ENCODE results near the gene MRPS26.

Gene MRPS26

DNA sequence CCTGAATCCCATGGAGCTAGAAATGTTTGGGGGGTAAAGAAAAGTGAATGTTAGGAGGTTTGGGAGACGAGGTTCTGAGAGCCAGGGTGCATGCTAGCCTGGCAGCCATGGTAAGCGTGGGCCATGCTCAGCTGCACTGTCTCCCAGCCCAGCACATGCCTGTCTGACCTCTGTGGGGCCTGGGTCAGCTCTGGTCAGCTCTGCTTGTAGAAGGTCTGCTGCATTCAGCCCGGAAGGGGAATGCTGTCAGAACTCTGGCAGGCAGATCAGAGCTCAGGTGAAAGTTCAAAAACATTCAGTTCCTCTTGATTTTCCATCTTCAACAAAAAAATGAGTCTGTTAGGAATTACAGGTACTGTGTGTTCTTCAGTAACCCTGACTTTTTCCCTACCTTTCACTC, 8.2 kb upstream of the MRPS26 start:
- H3K36me3 ChIP-seq (ENCODE audit: insufficient read depth, low read length) = peaks cover 47% of the 10 kb centered on the region
- no peak overlapping the region for H3K4me3 ChIP-seq
- DNase-seq (ENCODE audit: low read depth, low spot score) = no peak
- no peak overlapping the region for H3K27ac ChIP-seq
- no peaks in the 10 kb centered on the region for H3K9me3 ChIP-seq (ENCODE audit: low read depth, low read length)
- TF ChIP-seq FOXP2 (optimal IDR thresholded peaks at IDR 0.05; ENCODE audit: control extremely low read depth, extremely low read length, insufficient read depth) = no peak
- no peak for TF ChIP-seq POLR2AphosphoS5 (IDR thresholded peaks at IDR 0.05; ENCODE audit: borderline replicate concordance, low read depth, low read length)
- no peak for TF ChIP-seq EZH2 (IDR thresholded peaks at IDR 0.05)
- no peak overlapping the region for H3K9ac ChIP-seq (ENCODE audit: insufficient read length)

DNA sequence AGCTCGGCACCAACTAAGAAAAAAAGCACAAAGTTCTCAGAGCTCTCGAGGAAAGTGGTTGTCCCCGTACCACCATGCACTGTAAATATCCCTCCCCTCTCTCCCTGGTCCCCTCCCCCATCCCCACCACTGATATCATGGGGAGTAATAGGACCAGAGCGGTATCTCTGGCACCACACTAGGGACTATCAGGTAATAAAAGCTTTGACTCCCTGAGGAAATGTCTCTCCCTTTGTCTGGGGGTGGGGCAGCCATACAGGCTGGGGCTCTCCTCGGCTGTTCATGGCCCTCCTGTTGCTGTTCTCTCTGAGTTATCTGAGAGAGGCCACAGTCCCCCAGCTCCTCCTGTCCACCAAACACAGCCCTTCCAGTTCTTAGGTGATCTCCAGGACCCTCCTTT, 7.4 kb upstream of the MRPS26 start:
- Histone ChIP-seq H3K27ac (no peak overlapping the region), H3K9me3 (ENCODE audit: low read depth, low read length) (no peaks in the 10 kb centered on the region), H3K36me3 (ENCODE audit: insufficient read depth, low read length) (peaks cover 47% of the 10 kb centered on the region), H3K4me3 (no peak overlapping the region), H3K9ac (ENCODE audit: insufficient read length) (no peak overlapping the region)
- no peak for DNase-seq (ENCODE audit: low read depth, low spot score)
- no peak for TF ChIP-seq EZH2 (IDR thresholded peaks at IDR 0.05)
- TF ChIP-seq POLR2AphosphoS5 (IDR thresholded peaks at IDR 0.05; ENCODE audit: borderline replicate concordance, low read depth, low read length) = no peak
- TF ChIP-seq FOXP2 (optimal IDR thresholded peaks at IDR 0.05; ENCODE audit: control extremely low read depth, extremely low read length, insufficient read depth) = no peak

DNA sequence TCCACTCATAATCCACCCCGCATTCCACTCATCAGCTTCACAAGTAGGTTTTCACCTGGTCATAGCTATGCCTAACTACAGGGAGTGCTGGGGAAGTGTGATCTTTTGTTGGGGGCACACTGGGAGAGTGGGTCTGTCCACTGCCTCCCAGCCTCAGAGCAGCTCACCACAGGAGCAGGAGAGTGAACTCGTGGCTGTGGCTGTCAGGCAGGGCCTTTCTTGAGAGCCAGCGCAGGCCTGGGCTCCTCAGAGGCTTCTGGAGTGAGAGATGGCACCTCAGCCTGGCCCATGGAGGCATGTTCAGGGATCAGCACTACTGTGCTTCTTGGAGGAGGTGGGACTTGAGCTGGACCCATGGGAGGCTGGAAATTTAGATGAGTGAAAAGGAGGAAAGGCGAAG, 6.4 kb upstream of the MRPS26 start:
- Histone ChIP-seq H3K9ac (ENCODE audit: insufficient read length) (no peak overlapping the region), H3K27ac (no peak overlapping the region), H3K36me3 (ENCODE audit: insufficient read depth, low read length) (peaks cover 47% of the 10 kb centered on the region)

DNA sequence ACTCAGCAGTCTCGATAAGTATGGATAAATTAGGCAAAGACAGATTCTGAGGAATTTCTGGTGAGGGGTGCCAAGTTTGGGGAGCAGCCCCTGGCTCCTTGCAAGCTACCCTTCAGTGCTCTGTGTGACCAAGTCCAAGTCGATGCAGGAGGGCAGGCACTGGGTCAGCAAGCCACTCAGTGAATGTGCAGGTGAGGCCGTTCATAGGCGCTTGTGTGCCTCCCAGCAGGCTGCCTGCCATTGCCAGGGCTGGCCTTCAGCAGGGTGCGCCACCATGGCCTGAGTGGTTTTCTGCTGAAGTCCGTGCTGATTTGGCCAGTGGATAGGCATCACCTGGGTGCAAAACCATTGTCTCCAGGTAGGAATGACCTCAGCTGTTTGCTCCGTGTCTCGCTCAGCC, 5.8 kb upstream of the MRPS26 start:
- Histone ChIP-seq H3K9me3 (ENCODE audit: low read depth, low read length) (no peaks in the 10 kb centered on the region), H3K36me3 (ENCODE audit: insufficient read depth, low read length) (peaks cover 40% of the 10 kb centered on the region)

More for the DNA sequence above, 6.4 kb upstream of the MRPS26 start:
- TF ChIP-seq FOXP2 (optimal IDR thresholded peaks at IDR 0.05; ENCODE audit: control extremely low read depth, extremely low read length, insufficient read depth) (no peak), POLR2AphosphoS5 (IDR thresholded peaks at IDR 0.05; ENCODE audit: borderline replicate concordance, low read depth, low read length) (no peak), EZH2 (IDR thresholded peaks at IDR 0.05) (no peak)
- DNase-seq (ENCODE audit: low read depth, low spot score) = no peak
- Histone ChIP-seq H3K4me3 (no peak overlapping the region), H3K9me3 (ENCODE audit: low read depth, low read length) (no peaks in the 10 kb centered on the region)

DNA sequence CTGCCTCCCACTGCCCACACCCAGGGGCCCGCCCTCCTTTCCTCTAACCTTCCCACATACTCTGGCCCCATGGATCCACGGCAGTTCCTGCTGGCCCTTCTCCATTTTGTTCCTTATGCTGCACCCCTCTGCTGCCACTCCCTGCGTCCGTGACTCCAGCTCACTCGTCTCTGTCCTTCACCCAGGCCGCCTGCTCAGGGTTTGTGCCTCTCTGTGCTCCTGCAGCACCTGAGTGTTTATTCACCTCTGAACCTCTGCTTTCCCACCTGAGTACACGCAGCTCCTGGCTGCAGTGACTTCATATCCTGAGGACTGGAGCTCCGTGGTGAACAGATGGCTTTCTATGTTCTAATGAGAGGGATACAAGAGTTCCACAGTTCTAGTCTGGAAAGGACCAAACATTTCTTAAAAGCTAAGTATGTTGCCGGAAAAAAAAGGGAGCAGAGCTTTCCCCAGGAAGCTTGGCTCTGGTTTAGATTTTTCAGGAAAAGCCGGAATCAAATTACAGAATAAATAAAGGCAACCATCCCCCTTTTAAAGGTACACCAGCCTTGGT, 3.9 kb upstream of the MRPS26 start:
- no peak for TF ChIP-seq EZH2 (IDR thresholded peaks at IDR 0.05)
- no peak for TF ChIP-seq FOXP2 (optimal IDR thresholded peaks at IDR 0.05; ENCODE audit: control extremely low read depth, extremely low read length, insufficient read depth)
- TF ChIP-seq POLR2AphosphoS5 (IDR thresholded peaks at IDR 0.05; ENCODE audit: borderline replicate concordance, low read depth, low read length) = no peak
- Histone ChIP-seq H3K4me3 (no peak overlapping the region), H3K36me3 (ENCODE audit: insufficient read depth, low read length) (peaks cover 22% of the 10 kb centered on the region; the same call in 1 of the 2 replicates), H3K9me3 (ENCODE audit: low read depth, low read length) (no peaks in the 10 kb centered on the region), H3K9ac (ENCODE audit: insufficient read length) (no peak overlapping the region), H3K27ac (peak overlapping the region; percentile 64)
- DNase-seq (ENCODE audit: low read depth, low spot score) = no peak

More for the DNA sequence above, 5.8 kb upstream of the MRPS26 start:
- DNase-seq (ENCODE audit: low read depth, low spot score) = no peak
- H3K4me3 ChIP-seq = no peak overlapping the region
- no peak overlapping the region for H3K9ac ChIP-seq (ENCODE audit: insufficient read length)
- H3K27ac ChIP-seq = no peak overlapping the region
- TF ChIP-seq EZH2 (IDR thresholded peaks at IDR 0.05) (no peak), POLR2AphosphoS5 (IDR thresholded peaks at IDR 0.05; ENCODE audit: borderline replicate concordance, low read depth, low read length) (no peak), FOXP2 (optimal IDR thresholded peaks at IDR 0.05; ENCODE audit: control extremely low read depth, extremely low read length, insufficient read depth) (no peak)

DNA sequence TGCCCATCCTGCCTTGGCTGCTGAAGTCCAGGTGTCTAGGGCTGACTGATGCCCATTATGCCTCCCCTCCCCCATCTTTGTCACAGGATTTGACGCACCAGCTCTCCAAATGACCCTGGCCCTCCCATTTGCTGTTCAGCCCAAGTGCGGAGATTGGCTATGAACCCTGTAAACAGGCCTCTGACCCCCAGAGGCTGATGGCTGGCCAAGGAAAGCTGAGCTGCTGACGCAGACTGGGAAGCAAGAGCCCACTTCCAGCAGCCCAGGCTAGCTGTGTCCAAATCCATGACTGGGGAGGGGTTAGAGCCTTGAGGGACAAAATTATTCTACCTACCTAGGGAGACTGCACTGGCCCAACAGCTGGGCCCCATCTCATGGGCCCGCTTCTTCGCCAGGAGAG, 3.2 kb upstream of the MRPS26 start:
- no peaks in the 10 kb centered on the region for H3K9me3 ChIP-seq (ENCODE audit: low read depth, low read length)
- no peak for DNase-seq (ENCODE audit: low read depth, low spot score)
- H3K4me3 ChIP-seq = no peak overlapping the region
- no peak for TF ChIP-seq FOXP2 (optimal IDR thresholded peaks at IDR 0.05; ENCODE audit: control extremely low read depth, extremely low read length, insufficient read depth)
- no peak for TF ChIP-seq EZH2 (IDR thresholded peaks at IDR 0.05)
- no peak for TF ChIP-seq POLR2AphosphoS5 (IDR thresholded peaks at IDR 0.05; ENCODE audit: borderline replicate concordance, low read depth, low read length)
- H3K27ac ChIP-seq = no peak overlapping the region
- peaks cover 19% of the 10 kb centered on the region; the same call in 1 of the 2 replicates for H3K36me3 ChIP-seq (ENCODE audit: insufficient read depth, low read length)
- no peak overlapping the region for H3K9ac ChIP-seq (ENCODE audit: insufficient read length)

DNA sequence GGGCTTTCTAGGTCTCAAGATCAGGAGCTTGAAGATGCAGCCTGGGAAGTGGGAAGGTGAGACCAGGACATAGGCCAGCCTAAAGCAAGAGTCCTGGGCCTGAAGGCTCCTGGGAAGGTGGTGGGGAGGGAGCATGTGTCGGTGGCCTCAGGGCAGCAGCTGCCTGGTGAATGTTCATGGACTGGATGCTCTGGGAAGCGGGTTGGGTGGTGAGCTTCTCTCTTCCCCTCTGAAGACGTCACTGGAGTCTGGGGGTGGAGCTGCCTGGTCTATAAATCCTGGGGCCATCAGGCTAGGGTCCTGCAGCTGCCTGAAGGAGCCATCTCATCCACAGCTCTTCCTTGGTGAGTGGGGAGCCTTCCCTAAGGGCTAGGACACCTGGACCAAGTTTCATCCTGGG, 2.5 kb upstream of the MRPS26 start, which contains the start of gene GNRH2:
GNRH2 (plus strand) TSS at position 301 of the 400 bp plus-strand sequence. CDS start 793 bp downstream, outside the sequence.
- Histone ChIP-seq H3K27ac (no peak within 1 kb of the TSS), H3K4me3 (no peak within 1 kb of the TSS), H3K36me3 (ENCODE audit: insufficient read depth, low read length) (peaks cover 19% of the 10 kb centered on the region), H3K9me3 (ENCODE audit: low read depth, low read length) (no peaks in the 10 kb centered on the region), H3K9ac (ENCODE audit: insufficient read length) (no peak within 1 kb of the TSS)
- DNase-seq (ENCODE audit: low read depth, low spot score) = no peak
- TF ChIP-seq FOXP2 (optimal IDR thresholded peaks at IDR 0.05; ENCODE audit: control extremely low read depth, extremely low read length, insufficient read depth) (no peak), POLR2AphosphoS5 (IDR thresholded peaks at IDR 0.05; ENCODE audit: borderline replicate concordance, low read depth, low read length) (no peak), EZH2 (IDR thresholded peaks at IDR 0.05) (no peak)

DNA sequence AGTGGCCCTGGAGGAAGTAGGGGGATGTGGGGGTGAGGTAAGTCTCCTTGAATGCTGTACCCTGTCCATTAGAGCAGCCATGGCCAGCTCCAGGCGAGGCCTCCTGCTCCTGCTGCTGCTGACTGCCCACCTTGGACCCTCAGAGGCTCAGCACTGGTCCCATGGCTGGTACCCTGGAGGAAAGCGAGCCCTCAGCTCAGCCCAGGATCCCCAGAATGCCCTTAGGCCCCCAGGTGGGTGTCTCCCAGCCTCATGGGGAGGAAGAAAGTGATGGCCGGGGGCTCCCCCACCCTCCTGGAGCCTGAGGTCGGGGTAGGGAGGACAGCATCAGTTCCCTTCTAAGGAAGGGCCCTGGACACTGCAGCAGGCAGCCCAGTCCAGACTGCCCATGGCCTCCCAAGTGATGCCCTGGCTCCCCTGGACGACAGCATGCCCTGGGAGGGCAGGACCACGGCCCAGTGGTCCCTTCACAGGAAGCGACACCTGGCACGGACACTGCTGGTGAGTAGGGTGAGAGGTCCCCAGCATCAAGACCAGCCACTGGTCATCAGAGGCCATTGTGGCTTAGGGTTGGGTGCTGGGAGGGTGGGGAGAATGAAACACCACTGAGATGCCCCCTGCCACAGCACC, 1.4 kb upstream of the MRPS26 start:
- Histone ChIP-seq H3K9ac (ENCODE audit: insufficient read length) (no peak overlapping the region), H3K9me3 (ENCODE audit: low read depth, low read length) (no peaks in the 10 kb centered on the region), H3K4me3 (no peak overlapping the region), H3K27ac (no peak overlapping the region), H3K36me3 (ENCODE audit: insufficient read depth, low read length) (peaks cover 17% of the 10 kb centered on the region)
- no peak for TF ChIP-seq FOXP2 (optimal IDR thresholded peaks at IDR 0.05; ENCODE audit: control extremely low read depth, extremely low read length, insufficient read depth)
- TF ChIP-seq POLR2AphosphoS5 (IDR thresholded peaks at IDR 0.05; ENCODE audit: borderline replicate concordance, low read depth, low read length) = no peak
- no peak for TF ChIP-seq EZH2 (IDR thresholded peaks at IDR 0.05)
- DNase-seq (ENCODE audit: low read depth, low spot score) = no peak

Measured in SK-N-MC (cell line).